Uterus (tissue), 4 donors: ENCODE data around the gene SLC39A6. TPM values are rescaled to one million over a fixed set of nuclear protein-coding genes. Genes with fewer than 3 reads are reported as not detected.
"Not testable (repeated sequence)": the region's sequence is repeated elsewhere in the genome, so short reads cannot be mapped to it uniquely, and the experiment has no call there.

ENCODE experiments used
- DNase-seq, 2 donors: peaks; one replicate each; pipeline ENCODE4 v3.0.0-alpha.2; 2019 to 2020
- H3K27ac ChIP-seq, 2 donors: fragments of 200-600 bp; sonication (generic); 1 replicate in 1 of 2; 2 replicates in 1 of 2; pipeline ENCODE4 v1.5.1; 2016 to 2018
- H3K27me3 ChIP-seq, 2 donors: fragments of 200-600 bp; sonication (generic); one replicate each; pipeline ENCODE4 v1.5.1; 2018 to 2019; ENCODE audit warnings: control low read depth in 1 of 2
- H3K36me3 ChIP-seq, 2 donors: fragments of 200-600 bp; sonication (generic); one replicate each; pipeline ENCODE4 v1.5.1; 2019; ENCODE audit warnings: control low read depth in 1 of 2
- H3K4me1 ChIP-seq, 2 donors: fragments of 200-600 bp; sonication (generic); one replicate each; pipeline ENCODE4 v1.5.1; 2018 to 2019; ENCODE audit warnings: control low read depth in 1 of 2
- H3K4me3 ChIP-seq, 2 donors: fragments of 200-600 bp; sonication (generic); 1 replicate in 1 of 2; 2 replicates in 1 of 2; pipeline ENCODE4 v1.5.1; 2018 to 2019; ENCODE audit warnings: mild to moderate bottlenecking in 1 of 2
- H3K9me3 ChIP-seq, 2 donors: fragments of 200-600 bp; sonication (generic); one replicate each; pipeline ENCODE4 v1.5.1; 2019; ENCODE audit warnings: control low read depth in 1 of 2
- CTCF ChIP-seq, 4 experiments: fragments of 200-600 bp in 2 of 4; fragments of 450-650 bp in 2 of 4; sonication (generic) in 2 of 4; IDR thresholded peaks; one replicate each; pipeline ENCODE4 v1.5.1; 2016 to 2019; ENCODE audit warnings: antibody characterized with exemption in 4 of 4, mild to moderate bottlenecking in 2 of 4, moderate library complexity in 1 of 4
- POLR2A ChIP-seq, 2 donors: fragments of 450-650 bp; IDR thresholded peaks; one replicate each; pipeline ENCODE4 v1.6.1; 2016; ENCODE audit warnings: antibody characterized with exemption in 2 of 2, mild to moderate bottlenecking in 1 of 2, moderate library complexity in 1 of 2
- intact Hi-C: fragments of 100-400 bp; cut with DNase I; formaldehyde crosslinking; loops from one replicate; pipeline ENCODE4 v1.15.1; 2023; ENCODE audit warnings: low total_unique reads
- total RNA-seq, 4 donors: library from RNA; depleted of rRNA in 3 of 4; stranded (reverse); fragments of >200 nt in 3 of 4; gene quantifications; one replicate each; pipeline versions ENCODE4 v1.1.0 to v1.2.4, GENCODE V29; 2014 to 2023
- donor health status: DM: yes; HTN: yes; CAD: no.

SLC39A6 gene
- total RNA-seq, 4 donors from 2014 or later, result 7.7 to 90.6 (median 31.1) TPM

- Histone ChIP-seq H3K27ac (no peak overlapping the region), H3K9me3 (no peaks in the 10 kb centered on the region), H3K27me3 (no peaks in the 10 kb centered on the region), H3K4me3 (no peak overlapping the region), H3K4me1 (no peaks in the 10 kb centered on the region), H3K36me3 (no peaks in the 10 kb centered on the region)
- no peak for DNase-seq
- intact Hi-C loops, result no loop called here
- no peak for TF ChIP-seq CTCF (IDR thresholded peaks at IDR 0.05)
- TF ChIP-seq POLR2A (IDR thresholded peaks at IDR 0.05), result no peak
Observed at GRCh38 chr18:36078751-36079529, 50.2 kb downstream of the SLC39A6 start.

GRCh38 chr18:36077764-36078163 is 51.4 kb downstream of the SLC39A6 start:
- H3K36me3 ChIP-seq, H3K9me3 ChIP-seq, intact Hi-C loops, H3K4me3 ChIP-seq, H3K4me1 ChIP-seq, H3K27me3 ChIP-seq, H3K27ac ChIP-seq, DNase-seq: not testable (repeated sequence)

- H3K36me3 ChIP-seq, result no peaks in the 10 kb centered on the region
- no peaks in the 10 kb centered on the region for H3K4me1 ChIP-seq
- intact Hi-C loops, result no loop called here
- no peaks in the 10 kb centered on the region for H3K9me3 ChIP-seq
- H3K27me3 ChIP-seq, result no peaks in the 10 kb centered on the region
- H3K4me3 ChIP-seq, result no peak overlapping the region
- no peak overlapping the region for H3K27ac ChIP-seq
- DNase-seq, result no peak
- TF ChIP-seq CTCF (IDR thresholded peaks at IDR 0.05), result no peak
Observed at GRCh38 chr18:36075862-36076587, 53.1 kb downstream of the SLC39A6 start.

GRCh38 chr18:36074435-36074834 is 54.7 kb downstream of the SLC39A6 start:
- no peak for TF ChIP-seq POLR2A (IDR thresholded peaks at IDR 0.05)
- TF ChIP-seq CTCF (IDR thresholded peaks at IDR 0.05), result no peak
- H3K27me3 ChIP-seq, result no peaks in the 10 kb centered on the region
- DNase-seq, result no peak
- no peaks in the 10 kb centered on the region for H3K4me1 ChIP-seq
- H3K9me3 ChIP-seq, result no peaks in the 10 kb centered on the region
- no peaks in the 10 kb centered on the region for H3K36me3 ChIP-seq
- H3K4me3 ChIP-seq, result no peak overlapping the region
- no peak overlapping the region for H3K27ac ChIP-seq
- intact Hi-C loops, result no loop called here

- H3K4me3 ChIP-seq, result no peak overlapping the region
- no peak for TF ChIP-seq POLR2A (IDR thresholded peaks at IDR 0.05)
- TF ChIP-seq CTCF (IDR thresholded peaks at IDR 0.05), result no peak
- no peaks in the 10 kb centered on the region for H3K4me1 ChIP-seq
- H3K27ac ChIP-seq, result no peak overlapping the region
- intact Hi-C loops, result no loop called here
- no peak for DNase-seq
- H3K36me3 ChIP-seq, result no peaks in the 10 kb centered on the region
- no peaks in the 10 kb centered on the region for H3K9me3 ChIP-seq
- no peaks in the 10 kb centered on the region for H3K27me3 ChIP-seq
Observed at GRCh38 chr18:36073676-36074075, 55.5 kb downstream of the SLC39A6 start.

GRCh38 chr18:36072406-36072805 is 56.7 kb downstream of the SLC39A6 start:
- H3K4me3 ChIP-seq, DNase-seq, H3K27ac ChIP-seq, H3K9me3 ChIP-seq, intact Hi-C loops, H3K27me3 ChIP-seq, H3K4me1 ChIP-seq, H3K36me3 ChIP-seq: not testable (repeated sequence)
